Duodenal mucosa (tissue), 2 donors: Measurements from ENCODE around the gene MED15.
"Not testable (repeated sequence)": the region's sequence is repeated elsewhere in the genome, so short reads cannot be mapped to it uniquely, and the experiment has no call there.

ENCODE experiments used
- H3K27ac ChIP-seq: one replicate; pipeline ENCODE4 v1.7.0; 2013; ENCODE audit warnings: low read depth, low read length
- H3K27me3 ChIP-seq, 2 donors: one replicate each; pipeline ENCODE4 v1.7.0; 2013; ENCODE audit warnings: low read length in 2 of 2, control low read depth in 1 of 2; ENCODE audit not compliant: insufficient read depth in 2 of 2, control insufficient read depth in 1 of 2
- H3K36me3 ChIP-seq, 2 donors: one replicate each; pipeline ENCODE4 v1.7.0; 2013; ENCODE audit warnings: low read length in 2 of 2, control low read depth in 1 of 2; ENCODE audit not compliant: insufficient read depth in 2 of 2, control insufficient read depth in 1 of 2
- H3K4me1 ChIP-seq, 2 donors: one replicate each; pipeline ENCODE4 v1.7.0; 2013; ENCODE audit warnings: low read length in 2 of 2, control low read depth in 1 of 2; ENCODE audit not compliant: insufficient read depth in 2 of 2, control insufficient read depth in 1 of 2
- H3K4me3 ChIP-seq, 2 donors: one replicate each; pipeline ENCODE4 v1.7.0; 2013; ENCODE audit warnings: low read length in 2 of 2, low read depth in 1 of 2
- H3K9ac ChIP-seq, 2 donors: one replicate each; pipeline ENCODE4 v1.7.0; 2013; ENCODE audit warnings: low read length in 2 of 2, low read depth in 1 of 2
- H3K9me3 ChIP-seq, 2 donors: one replicate each; pipeline ENCODE4 v1.7.0; 2013; ENCODE audit warnings: low read length in 2 of 2, control low read depth in 1 of 2; ENCODE audit not compliant: control insufficient read depth in 1 of 2

MED15 gene

DNA sequence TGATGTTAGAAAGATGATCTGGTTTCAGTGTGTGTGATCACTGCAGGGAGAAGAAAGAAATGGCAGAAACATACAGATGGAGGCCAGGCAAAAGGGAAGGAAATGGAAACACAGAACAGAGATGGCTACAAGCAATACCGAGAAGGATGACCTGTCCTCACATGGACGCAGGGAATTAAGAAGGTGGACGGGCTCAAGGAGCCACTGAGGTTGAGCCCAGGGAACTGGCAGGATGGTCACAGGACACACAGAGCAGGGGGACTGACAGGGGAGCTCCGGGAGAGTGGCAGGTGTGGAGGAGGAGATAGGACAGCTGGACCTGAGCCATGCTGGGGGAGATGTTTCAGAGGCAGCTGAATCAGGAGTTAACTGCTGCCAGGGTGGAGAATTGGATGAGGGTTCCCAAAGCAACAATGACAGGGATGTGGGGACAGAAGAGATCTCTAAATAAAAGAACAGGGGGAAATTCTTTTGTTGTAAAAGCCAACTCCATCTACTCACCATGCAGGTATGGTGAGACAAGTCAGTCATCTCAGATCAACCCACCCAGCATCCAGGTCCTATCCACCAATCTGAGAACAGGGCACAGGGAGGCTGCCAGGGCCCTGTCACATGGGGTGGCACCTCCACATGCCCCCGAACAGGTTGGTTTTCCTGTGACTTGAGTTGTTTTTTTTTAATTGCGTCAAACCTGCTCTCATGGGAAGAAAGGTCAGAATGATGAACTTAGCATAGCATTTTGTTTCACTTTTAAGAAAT, 38.1 kb upstream of the MED15 start:
- Histone ChIP-seq H3K27ac (no peak overlapping the region), H3K36me3 (peaks cover 3 to 22% of the 10 kb centered on the region in 2 donors)

DNA sequence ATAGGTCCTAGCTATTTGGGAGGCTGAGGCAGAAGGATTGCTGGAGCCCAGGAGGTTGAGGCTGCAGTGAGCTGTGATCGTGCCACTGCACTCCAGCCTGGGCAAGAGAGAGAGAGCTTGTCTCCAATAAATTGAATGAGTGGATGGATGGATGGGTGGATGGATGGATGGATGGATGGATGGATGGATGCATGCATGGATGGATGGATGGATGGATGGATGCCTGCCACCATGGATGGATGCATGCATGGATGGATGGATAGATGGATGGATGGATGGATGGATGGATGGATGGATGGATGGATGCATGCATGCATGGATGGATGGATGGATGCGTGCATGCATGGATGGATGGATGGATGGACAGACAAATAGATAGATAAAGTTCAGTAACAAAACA, 36.9 kb upstream of the MED15 start:
- not testable (repeated sequence) for H3K27me3 ChIP-seq, H3K9ac ChIP-seq, H3K9me3 ChIP-seq, H3K4me1 ChIP-seq, H3K27ac ChIP-seq, H3K4me3 ChIP-seq
- H3K36me3 ChIP-seq, result peaks cover 3 to 11% of the 10 kb centered on the region in 2 donors

More for the DNA sequence above, 38.1 kb upstream of the MED15 start:
- Histone ChIP-seq H3K27me3 (no peaks in the 10 kb centered on the region), H3K4me1 (peaks cover 3 to 5% of the 10 kb centered on the region in 2 donors), H3K4me3 (no peak overlapping the region), H3K9ac (no peak overlapping the region), H3K9me3 (no peaks in the 10 kb centered on the region)

GRCh38 chr22:20471126-20471833, 36.1 kb upstream of the MED15 start:
- H3K27me3 ChIP-seq, result no peaks in the 10 kb centered on the region
- H3K4me1 ChIP-seq, result no peaks in the 10 kb centered on the region
- H3K27ac ChIP-seq, result no peak overlapping the region
- no peak overlapping the region for H3K4me3 ChIP-seq
- no peak overlapping the region for H3K9ac ChIP-seq
- peaks cover 3 to 11% of the 10 kb centered on the region in 2 donors for H3K36me3 ChIP-seq
- no peaks in the 10 kb centered on the region for H3K9me3 ChIP-seq

DNA sequence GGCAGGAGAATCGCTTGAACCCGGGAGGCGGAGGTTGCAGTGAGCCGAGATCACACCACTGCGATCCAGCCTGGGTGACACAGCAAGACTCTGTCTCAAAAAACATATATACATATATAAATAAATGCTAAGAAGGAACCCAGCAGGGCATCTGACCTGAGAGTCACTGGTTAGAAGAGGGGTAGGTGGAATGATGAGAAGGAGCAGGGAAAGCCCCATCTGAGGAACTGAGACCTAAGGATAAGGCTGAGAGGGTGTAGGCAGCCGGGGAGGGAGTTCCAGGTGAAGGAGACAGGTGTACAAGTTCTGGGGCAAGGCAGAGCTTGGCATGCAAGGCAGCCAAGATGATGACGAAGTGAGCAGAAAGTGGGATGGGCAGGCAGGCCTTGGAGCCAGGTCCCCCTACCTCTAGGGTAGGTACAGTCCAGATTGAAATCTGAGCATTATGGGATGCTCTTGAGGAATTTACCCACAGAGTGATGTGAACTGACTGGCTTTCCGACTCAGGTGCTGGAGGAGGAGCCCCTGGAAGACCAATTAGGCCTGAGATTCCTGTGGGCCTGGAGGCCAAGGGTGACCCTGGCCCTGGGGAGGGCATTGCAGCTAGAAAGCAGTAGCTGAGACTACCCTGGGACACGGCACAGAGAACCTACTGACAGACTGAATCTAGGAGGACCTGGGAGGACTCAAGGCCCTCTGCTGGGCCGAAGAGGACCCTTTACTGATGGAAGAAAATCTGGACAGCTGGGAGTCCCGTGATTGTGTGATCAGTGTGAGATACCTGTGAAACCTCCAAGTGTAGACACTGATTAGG, 34.6 kb upstream of the MED15 start:
- Histone ChIP-seq H3K27ac (no peak overlapping the region), H3K36me3 (peaks cover 3 to 11% of the 10 kb centered on the region in 2 donors), H3K4me1 (no peaks in the 10 kb centered on the region), H3K9ac (no peak overlapping the region), H3K4me3 (no peak overlapping the region), H3K9me3 (no peaks in the 10 kb centered on the region), H3K27me3 (no peaks in the 10 kb centered on the region)

- peaks cover 3 to 11% of the 10 kb centered on the region in 2 donors for H3K36me3 ChIP-seq
- no peak overlapping the region for H3K9ac ChIP-seq
- H3K4me1 ChIP-seq, result no peaks in the 10 kb centered on the region
- no peaks in the 10 kb centered on the region for H3K9me3 ChIP-seq
- no peak overlapping the region for H3K27ac ChIP-seq
- no peaks in the 10 kb centered on the region for H3K27me3 ChIP-seq
- H3K4me3 ChIP-seq, result no peak overlapping the region
Measured at GRCh38 chr22:20475115-20475436, 32.3 kb upstream of the MED15 start.

GRCh38 chr22:20475569-20475968, 31.8 kb upstream of the MED15 start:
- H3K9ac ChIP-seq, H3K9me3 ChIP-seq, H3K36me3 ChIP-seq, H3K4me1 ChIP-seq, H3K4me3 ChIP-seq, H3K27me3 ChIP-seq, H3K27ac ChIP-seq: not testable (repeated sequence)

DNA sequence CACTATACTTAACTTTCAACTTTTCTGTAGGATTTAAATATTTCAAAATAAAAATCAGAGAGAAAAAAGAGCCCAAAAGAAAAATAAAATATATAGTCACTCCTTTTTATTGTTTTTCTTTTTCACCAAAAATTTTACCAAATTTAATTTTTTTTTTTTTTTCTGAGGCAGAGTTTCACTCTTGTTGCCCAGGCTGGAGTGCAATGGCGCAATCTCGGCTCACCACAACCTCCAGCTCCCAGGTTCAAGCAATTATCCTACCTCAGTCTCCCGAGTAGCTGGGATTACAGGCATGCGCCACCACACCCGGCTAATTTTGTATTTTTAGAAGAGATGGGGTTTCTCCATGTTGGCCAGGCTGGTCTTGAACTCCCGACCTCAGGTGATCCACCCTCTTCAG, 29.4 kb upstream of the MED15 start:
- H3K4me1 ChIP-seq, H3K9me3 ChIP-seq, H3K9ac ChIP-seq, H3K27ac ChIP-seq, H3K4me3 ChIP-seq, H3K27me3 ChIP-seq, H3K36me3 ChIP-seq: not testable (repeated sequence)

DNA sequence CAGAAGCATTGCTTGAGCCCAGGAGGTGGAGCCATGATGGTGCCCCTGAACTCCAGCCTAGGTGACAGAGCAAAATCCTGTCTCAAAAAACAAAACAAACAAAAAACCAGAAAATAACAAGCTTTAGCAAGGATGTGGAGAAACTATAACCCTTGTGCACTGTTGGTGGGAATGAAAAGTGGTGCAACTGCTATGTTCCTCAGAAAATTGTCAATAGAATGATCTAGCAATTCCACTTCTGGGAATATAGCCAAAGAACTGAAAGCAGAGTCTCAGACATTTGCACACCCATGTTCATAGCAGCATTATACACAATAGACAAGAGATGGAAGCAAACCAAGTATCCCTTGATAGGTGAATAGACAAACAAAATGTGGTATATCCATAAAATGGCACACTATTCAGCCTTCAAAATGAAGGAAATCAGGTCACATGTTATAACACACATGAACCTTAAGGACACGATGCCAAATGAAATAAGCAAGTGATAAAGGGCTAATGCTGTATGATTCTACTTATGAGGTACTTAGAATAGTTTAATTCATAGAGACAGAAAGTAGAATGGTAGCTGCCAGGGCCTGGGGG, 27.7 kb upstream of the MED15 start:
- H3K36me3 ChIP-seq, result peaks cover 0 to 5% of the 10 kb centered on the region in 2 donors
- H3K27me3 ChIP-seq, result no peaks in the 10 kb centered on the region
- no peaks in the 10 kb centered on the region for H3K4me1 ChIP-seq
- no peaks in the 10 kb centered on the region for H3K9me3 ChIP-seq
- no peak overlapping the region for H3K27ac ChIP-seq
- H3K9ac ChIP-seq, result no peak overlapping the region
- H3K4me3 ChIP-seq, result no peak overlapping the region

DNA sequence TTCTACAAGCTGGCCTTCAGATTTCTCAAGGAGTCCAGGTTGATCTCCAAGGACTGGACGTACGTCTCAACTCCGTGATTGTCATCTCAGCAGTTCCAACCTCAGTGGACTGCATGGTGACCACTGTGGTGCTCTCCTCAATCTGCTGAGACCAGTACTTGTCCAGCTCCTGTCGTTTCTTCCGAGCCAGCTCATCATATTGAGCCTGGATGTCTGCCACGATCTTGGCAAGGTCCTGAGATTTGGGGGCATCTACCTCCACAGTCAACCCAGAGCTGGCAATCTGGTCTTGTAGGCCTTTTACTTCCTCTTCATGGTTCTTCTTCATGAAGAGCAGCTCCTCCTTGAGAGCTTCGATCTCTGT, 24.3 kb upstream of the MED15 start:
- not testable (repeated sequence) for H3K4me1 ChIP-seq, H3K9me3 ChIP-seq, H3K27ac ChIP-seq, H3K36me3 ChIP-seq, H3K27me3 ChIP-seq, H3K9ac ChIP-seq, H3K4me3 ChIP-seq

GRCh38 chr22:20483771-20484170, 23.6 kb upstream of the MED15 start:
- Histone ChIP-seq H3K9ac (no peak overlapping the region), H3K36me3 (peaks cover 0 to 8% of the 10 kb centered on the region in 2 donors), H3K4me1 (no peaks in the 10 kb centered on the region)

More at GRCh38 chr22:20483771-20484170, 23.6 kb upstream of the MED15 start:
- Histone ChIP-seq H3K27ac (no peak overlapping the region), H3K9me3 (no peaks in the 10 kb centered on the region), H3K27me3 (no peaks in the 10 kb centered on the region), H3K4me3 (no peak overlapping the region)
